Amygdala (tissue), 56 donors: ENCODE results near the gene HES6.
A peak's percentile ranks its signal among the peaks of the same experiment; 100 is the strongest.

Experiments used
- DNase-seq, 56 donors: peaks; one replicate each; lab custom pipeline; 2025; lab: John Stamatoyannopoulos, UW

Gene HES6

DNA sequence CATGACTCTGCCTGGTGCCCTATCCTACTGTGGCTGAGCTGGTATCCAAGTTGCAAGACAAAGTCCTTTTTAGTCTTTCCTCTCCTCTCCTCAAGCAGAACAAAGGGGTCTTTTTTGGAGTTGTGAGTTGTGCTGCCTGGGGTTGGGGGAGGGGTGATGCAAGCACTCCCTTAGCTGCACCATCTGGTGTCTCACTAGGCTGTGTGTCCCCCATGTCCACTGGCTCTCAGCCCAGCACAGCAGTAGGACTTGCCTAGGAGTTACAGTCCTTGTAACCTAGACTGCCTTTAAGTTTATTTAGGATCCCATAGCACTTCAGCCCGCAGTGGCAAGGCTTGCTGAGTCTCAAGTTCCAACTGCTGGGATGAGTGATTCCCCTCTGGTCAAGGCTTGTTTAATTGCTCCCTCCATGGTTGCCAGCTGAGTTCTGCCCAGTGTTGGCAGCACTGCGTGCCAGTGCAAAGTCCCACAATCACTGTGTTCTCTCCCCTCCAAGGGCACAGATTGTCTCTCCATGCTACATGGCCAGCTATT is 23.1 kb downstream of the HES6 start:
- DNase-seq: peak in 54 of 56 donors; percentile 29 to 96 (median 81)

DNA sequence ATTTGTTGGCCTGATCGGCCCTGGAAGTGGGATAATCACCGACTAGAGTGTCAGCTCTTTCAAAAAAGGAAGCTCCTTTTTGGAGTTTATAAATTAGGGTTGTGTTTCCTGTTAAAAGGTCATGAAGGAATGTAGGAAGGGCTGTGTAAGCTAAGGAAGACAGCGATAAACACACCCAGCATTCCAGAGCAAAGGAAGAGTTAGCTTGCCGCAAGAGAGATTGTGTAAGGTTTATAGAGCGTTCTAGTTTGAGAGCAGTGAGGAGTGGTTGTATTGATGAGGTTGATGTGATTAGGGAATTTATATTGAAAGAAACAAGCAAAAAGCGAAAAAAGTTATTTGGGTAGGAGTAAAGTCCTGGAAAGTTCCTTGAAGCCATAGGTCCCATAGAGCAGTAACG is 32.8 kb downstream of the HES6 start:
- DNase-seq: no peak

DNA sequence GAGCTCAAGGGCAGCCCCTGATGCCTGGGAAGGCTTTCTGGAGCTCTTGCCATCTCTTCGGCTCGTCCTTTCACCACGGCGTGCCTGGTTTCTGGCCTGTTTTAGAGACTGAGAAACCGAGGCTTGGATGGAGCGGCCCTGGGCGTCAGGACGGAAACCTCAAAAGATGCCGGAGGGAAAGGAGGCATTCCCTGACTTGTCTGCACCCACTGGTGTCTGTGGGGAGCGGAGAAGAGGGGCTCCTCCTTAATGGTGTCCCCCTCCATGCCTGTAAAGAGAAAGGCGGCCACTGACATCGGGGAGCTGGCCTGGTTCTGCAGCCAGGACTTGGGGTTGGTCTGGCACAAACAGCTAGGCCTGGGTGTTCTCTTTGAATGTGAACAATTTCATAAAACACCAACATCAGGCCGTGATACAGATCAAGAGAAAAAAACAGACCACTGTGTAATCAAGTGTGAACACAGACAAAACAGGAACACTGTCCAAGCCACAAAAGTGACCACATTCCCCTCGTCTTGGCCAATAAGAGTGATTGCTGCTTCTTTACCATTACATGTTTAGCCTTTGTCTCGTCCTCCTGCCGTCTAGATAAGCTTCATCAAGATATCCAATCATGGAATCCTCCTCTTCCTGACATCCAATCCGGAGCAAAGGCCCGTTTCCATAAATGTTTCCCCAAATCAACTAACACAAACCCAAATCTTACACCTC is 35.7 kb downstream of the HES6 start:
- DNase-seq: peak in 1 of 56 donors; percentile 62

DNA sequence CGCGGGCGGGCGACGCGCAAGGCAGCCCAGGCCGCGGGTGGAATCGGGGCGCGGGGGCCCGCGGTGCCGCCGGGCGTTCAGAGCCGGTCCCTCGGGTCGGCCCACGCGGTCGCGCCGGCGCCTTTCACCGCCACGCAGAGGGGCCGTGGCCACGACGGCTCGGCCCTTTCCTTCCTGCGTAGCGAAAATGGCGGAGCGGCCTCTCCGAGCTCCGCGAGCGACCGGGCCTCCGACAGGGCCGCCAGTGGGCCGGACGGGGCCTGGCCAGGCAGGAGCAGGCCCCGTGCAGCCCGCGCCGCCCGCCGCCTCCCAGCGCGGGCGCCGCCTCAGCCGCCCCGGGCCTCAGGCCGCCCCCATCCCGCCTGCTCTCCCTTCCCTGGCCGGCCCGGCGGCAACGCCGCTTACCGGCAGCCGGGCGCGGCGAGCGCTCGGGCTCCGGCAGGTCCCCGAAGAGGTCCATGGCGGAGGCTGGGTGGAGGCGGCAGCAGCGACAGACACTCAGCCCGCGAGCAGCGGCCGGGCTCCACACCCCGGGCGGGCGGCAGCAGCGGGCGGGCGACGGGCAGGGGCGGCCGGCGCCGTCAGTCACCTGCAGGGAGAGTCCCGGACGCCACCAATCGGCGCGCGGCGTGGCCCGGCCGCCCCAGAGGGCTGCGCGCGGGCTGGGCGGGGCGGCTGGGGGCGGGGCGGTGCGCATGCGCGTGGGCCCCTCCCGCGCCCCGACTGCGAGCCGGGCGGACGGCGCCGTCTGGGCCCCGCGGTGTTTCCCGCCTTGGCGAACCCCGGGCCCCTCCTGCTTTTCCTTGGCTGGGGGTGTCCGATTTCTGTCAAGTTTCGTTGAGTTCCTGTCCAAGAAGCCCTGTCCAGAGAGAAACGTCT is 36.5 kb downstream of the HES6 start, which contains the start of gene ILKAP:
Gene ILKAP, minus strand, starts transcription at position 602 of the 879 bp plus-strand sequence. Its CDS starts 142 bp downstream, at position 460.
- peak in 55 of 56 donors; percentile 40 to 91 (median 76) for DNase-seq

DNA sequence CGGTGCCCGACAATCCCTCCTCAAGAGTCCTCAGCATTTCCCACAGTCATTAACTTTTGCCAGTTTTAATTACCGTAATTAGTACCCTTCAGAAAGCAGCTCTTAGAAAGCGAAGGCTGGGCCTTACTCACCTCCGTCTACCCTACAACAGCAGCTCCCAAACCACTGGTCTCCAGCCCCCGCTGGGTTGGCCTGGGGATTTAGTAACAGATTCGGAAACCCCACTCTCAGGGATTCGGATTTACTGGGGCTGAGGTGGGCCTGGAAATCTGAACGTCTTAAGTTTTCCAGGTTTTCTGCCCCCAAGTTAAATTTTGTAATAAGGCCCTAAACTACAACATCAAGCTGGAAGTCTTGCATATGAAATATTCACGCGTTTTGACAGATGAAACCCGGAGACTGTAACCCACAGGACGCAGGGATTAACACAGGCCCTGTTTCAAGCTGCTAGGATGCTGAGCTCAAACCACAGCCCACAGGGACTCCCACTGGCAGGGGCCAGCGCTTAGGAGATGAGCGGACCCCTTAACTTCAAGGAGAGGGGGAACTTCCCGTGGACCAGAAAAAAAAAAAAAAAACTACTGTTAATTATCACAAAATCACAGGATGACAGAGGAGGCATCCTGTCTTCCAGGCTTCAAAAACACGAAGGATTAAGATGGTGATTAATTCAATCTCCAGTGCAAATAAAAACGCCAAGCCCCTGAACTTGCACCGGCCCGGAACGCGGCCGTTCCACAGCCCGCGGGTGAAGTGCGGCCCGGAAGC is 37.3 kb downstream of the HES6 start:
- no peak for DNase-seq

DNA sequence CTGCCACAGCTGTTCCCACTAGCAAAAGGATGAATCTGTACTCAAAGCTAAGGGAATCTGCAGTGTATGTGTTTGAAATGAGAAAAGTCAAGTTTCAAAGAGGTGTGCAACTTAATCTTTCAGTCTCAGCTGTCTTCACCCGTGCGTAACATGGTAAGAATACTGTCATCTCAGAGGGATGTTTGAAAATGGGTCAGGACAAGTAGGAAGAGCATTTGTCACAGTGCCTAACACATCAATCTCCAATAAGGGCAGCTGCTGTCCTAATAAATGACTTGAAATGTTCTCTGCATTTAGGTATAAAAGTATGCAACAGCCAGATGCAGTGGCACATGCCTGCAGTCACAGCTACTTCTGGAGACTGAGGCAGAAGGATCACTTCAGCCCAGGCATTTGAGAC is 49.4 kb downstream of the HES6 start:
- DNase-seq: no peak
